NCI-H187 treated with DMSO at 0.1 percent for 48 hours (cell line): ENCODE measurements around the gene PEAR1.

Experiments
- DNase-seq: peaks from one replicate; lab custom pipeline; 2025; lab: John Stamatoyannopoulos, UW

The PEAR1 gene

GRCh38 chr1:156938813-156939212 lies 45.3 kb downstream of the PEAR1 start:
- DNase-seq: no peak

- no peak for DNase-seq
These were observed 46.3 kb downstream of the PEAR1 start for GRCh38 chr1:156939786-156940334.

GRCh38 chr1:156941675-156942074 lies 48.2 kb downstream of the PEAR1 start:
- DNase-seq: no peak

GRCh38 chr1:156942176-156942575 lies 48.7 kb downstream of the PEAR1 start:
- DNase-seq: no peak

GRCh38 chr1:156942576-156942975 lies 49.1 kb downstream of the PEAR1 start:
- DNase-seq: no peak

- DNase-seq: no peak
These were observed 50.2 kb downstream of the PEAR1 start for GRCh38 chr1:156943756-156944155.

- DNase-seq: no peak
These were observed 50.8 kb downstream of the PEAR1 start for GRCh38 chr1:156944268-156944667.

GRCh38 chr1:156944848-156945247 lies 51.3 kb downstream of the PEAR1 start:
- DNase-seq: no peak

GRCh38 chr1:156945881-156946661 lies 52.6 kb downstream of the PEAR1 start:
- peak; percentile 18 for DNase-seq

- DNase-seq: no peak
These were observed 53.6 kb downstream of the PEAR1 start for GRCh38 chr1:156947127-156947526.

- no peak for DNase-seq
These were observed 54.5 kb downstream of the PEAR1 start for GRCh38 chr1:156947818-156948525.

- DNase-seq: no peak
These were observed 55.2 kb downstream of the PEAR1 start for GRCh38 chr1:156948708-156949107.

GRCh38 chr1:156949127-156949526 lies 55.6 kb downstream of the PEAR1 start:
- DNase-seq: no peak

GRCh38 chr1:156951371-156951770 lies 57.9 kb downstream of the PEAR1 start:
- no peak for DNase-seq

GRCh38 chr1:156953571-156953970 lies 60.1 kb downstream of the PEAR1 start:
- no peak for DNase-seq

- DNase-seq: no peak
These were observed 62.8 kb downstream of the PEAR1 start for GRCh38 chr1:156956333-156956732.

GRCh38 chr1:156957634-156958033 lies 64.1 kb downstream of the PEAR1 start:
- DNase-seq: no peak

- no peak for DNase-seq
These were observed 64.8 kb downstream of the PEAR1 start for GRCh38 chr1:156958247-156958714.

- DNase-seq: peak; percentile 100
These were observed 65.9 kb downstream of the PEAR1 start for GRCh38 chr1:156959414-156959813.

GRCh38 chr1:156959925-156960324 lies 66.4 kb downstream of the PEAR1 start:
- DNase-seq: no peak

- DNase-seq: no peak
These were observed 68.2 kb downstream of the PEAR1 start for GRCh38 chr1:156961709-156962108.

GRCh38 chr1:156963621-156964020 lies 70.1 kb downstream of the PEAR1 start:
- DNase-seq: no peak

- DNase-seq: no peak
These were observed 70.9 kb downstream of the PEAR1 start for GRCh38 chr1:156964441-156964840.
